Stimulated activated CD8-positive, alpha-beta memory T cell treated with anti-CD3 and anti-CD28 coated beads, Interleukin-7, amount 100 ng/mL, for 24 hours (primary cell): ENCODE data around the gene ARSJ.

Source experiments
- DNase-seq: peaks from one replicate; pipeline ENCODE4 v3.0.0-alpha.2; 2020; ENCODE audit warnings: low read depth

ARSJ gene

GRCh38 chr4:113987382-113987941, 8.0 kb upstream of the ARSJ start:
- no peak for DNase-seq

- DNase-seq: no peak
These were observed 2.7 kb upstream of the ARSJ start for GRCh38 chr4:113982181-113982580.

GRCh38 chr4:113981591-113981990, 2.1 kb upstream of the ARSJ start:
- no peak for DNase-seq

- no peak for DNase-seq
These were observed 613 bp upstream of the ARSJ start for GRCh38 chr4:113979905-113980615.

GRCh38 chr4:113978561-113979147, 793 bp downstream of the ARSJ start:
- no peak for DNase-seq

GRCh38 chr4:113978105-113978504, 1.3 kb downstream of the ARSJ start:
- DNase-seq: no peak

GRCh38 chr4:113977526-113977855, 2.0 kb downstream of the ARSJ start:
- no peak for DNase-seq

- no peak for DNase-seq
These were observed 2.5 kb downstream of the ARSJ start for GRCh38 chr4:113976741-113977525.

GRCh38 chr4:113975578-113975977, 3.9 kb downstream of the ARSJ start:
- DNase-seq: no peak

- no peak for DNase-seq
These were observed 5.0 kb downstream of the ARSJ start for GRCh38 chr4:113974467-113974866.

GRCh38 chr4:113973345-113973744, 6.1 kb downstream of the ARSJ start:
- no peak for DNase-seq

GRCh38 chr4:113972781-113973180, 6.7 kb downstream of the ARSJ start:
- DNase-seq: no peak

- DNase-seq: no peak
These were observed 7.6 kb downstream of the ARSJ start for GRCh38 chr4:113971706-113972360.

- no peak for DNase-seq
These were observed 9.6 kb downstream of the ARSJ start for GRCh38 chr4:113969709-113970334.

GRCh38 chr4:113968473-113968872, 11.0 kb downstream of the ARSJ start:
- no peak for DNase-seq

- no peak for DNase-seq
These were observed 11.8 kb downstream of the ARSJ start for GRCh38 chr4:113967687-113968086.

- DNase-seq: no peak
These were observed 16.7 kb downstream of the ARSJ start for GRCh38 chr4:113962719-113963265.

GRCh38 chr4:113962016-113962347, 17.5 kb downstream of the ARSJ start:
- DNase-seq: no peak

GRCh38 chr4:113960684-113961321, 18.6 kb downstream of the ARSJ start:
- no peak for DNase-seq

GRCh38 chr4:113959539-113959937, 19.9 kb downstream of the ARSJ start:
- DNase-seq: no peak

- no peak for DNase-seq
These were observed 20.5 kb downstream of the ARSJ start for GRCh38 chr4:113958766-113959538.
